ENCODE data around the gene CERKL.

Gene CERKL

DNA sequence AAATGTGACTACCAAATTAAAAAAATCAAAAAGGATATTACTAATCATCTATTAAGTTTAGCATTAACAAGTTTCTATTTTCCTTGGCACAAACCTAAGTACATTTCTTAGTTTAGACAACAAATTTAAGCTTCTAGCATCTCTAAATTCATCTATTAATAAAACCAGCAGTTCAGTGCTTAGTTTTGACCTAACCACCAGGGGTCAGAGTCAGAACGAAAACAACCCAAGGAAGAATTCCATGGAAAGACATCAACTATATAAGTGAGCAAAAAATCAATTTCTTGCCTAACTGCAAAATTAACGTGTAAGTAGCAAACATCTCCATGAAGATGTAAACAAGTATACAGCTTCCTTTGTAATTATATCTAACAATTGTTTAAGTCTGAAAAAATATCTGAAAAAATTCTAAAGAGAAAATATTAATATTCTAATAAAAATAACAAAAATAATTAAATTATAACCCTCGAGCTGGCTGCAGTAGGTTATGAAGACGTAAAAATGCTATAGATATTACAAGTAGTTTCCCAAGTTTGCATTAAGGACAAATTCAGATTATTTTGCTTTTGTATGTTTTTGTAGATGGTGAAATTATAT is 83.7 kb downstream of the CERKL start:
- no peak for DNase-seq

- no peak for DNase-seq
Observed at GRCh38 chr2:181570833-181571661, 85.9 kb downstream of the CERKL start.

- no peak for DNase-seq
Observed at GRCh38 chr2:181570059-181570458, 86.8 kb downstream of the CERKL start.

- DNase-seq = no peak
Observed at GRCh38 chr2:181566334-181567032, 90.4 kb downstream of the CERKL start.

DNA sequence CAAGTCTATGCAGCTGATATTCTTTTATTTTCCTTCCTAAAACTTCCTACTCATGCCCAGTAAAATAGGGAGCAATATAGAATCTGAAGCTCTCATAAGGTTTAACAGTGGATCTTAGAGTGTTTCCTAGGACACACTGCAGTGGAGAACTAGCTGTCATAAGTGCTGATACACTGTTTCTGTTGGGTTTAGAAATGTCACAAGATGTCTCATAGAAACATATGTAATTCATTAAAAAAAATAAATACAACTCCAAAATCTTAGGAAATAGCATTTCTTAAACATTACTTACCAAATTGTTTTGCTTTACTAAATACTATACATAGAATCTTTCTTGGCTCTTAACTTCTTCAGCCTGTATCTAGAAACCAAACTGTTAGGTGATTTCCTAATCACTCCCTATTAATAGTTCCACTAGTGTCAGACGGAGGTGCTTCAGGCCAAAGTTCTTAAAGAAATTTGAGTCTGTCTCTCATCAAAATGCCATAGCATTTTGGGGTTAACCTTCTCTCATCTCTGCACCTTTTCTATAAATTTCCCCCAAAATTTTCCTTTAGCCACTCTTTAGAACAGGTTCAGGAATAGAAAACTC is 93.7 kb downstream of the CERKL start:
- no peak for DNase-seq

DNA sequence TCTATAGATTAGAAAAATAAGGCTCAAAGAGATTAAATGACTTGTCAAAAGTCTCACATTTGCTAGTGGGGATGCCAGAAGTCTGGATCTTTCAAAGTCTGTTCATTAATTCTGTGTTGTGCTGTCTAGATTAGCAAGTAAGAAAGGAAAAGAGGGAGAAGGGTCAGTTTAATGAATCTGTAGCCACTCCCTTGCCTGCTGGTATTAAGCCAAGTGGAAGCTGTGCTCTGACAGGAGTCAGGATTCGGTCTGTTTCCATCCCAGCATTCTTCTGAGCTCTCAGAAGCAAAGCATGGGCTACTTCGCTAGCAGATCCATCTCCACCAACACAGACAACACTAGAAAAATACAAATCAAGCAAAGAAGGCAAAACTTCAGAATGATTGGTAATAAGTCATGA is 98.5 kb downstream of the CERKL start:
- no peak for DNase-seq

DNA sequence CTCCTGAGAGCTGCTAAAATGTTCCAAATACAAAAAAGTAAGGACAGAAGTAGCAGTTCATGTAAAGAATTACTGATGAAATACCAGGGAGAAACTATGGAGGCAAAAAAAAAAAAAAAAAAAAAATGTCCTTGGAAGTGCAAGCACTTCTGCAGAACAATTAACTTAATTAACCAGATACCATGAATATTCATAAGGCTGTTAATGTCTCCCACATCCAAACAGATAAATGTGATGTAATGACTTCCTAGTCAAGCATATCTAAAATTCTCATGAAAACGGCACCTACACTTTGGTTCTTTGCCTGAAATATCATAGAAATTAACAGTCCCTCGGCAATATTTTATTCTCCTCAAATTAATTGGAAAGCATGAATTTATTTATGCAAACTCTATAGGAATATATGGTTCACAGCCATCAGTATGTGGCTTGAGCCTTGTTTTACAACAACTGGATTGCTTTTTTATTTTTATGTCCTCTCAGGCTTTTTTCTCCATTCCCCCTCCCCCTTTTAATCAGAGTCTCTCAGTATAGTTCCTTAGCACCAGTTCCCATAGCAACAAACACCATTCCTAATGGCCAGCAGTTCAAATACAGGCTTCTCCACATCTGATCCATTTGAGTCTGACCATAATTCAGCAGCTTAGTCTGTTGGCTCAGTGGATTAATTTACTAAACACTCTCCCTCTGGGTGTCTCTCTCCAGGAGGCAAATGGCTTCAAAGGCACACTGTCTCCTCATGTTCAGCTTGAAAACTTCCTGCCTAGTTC is 102.7 kb downstream of the CERKL start:
- DNase-seq = no peak

- DNase-seq = no peak
Observed at GRCh38 chr2:181553244-181553643, 103.7 kb downstream of the CERKL start.

DNA sequence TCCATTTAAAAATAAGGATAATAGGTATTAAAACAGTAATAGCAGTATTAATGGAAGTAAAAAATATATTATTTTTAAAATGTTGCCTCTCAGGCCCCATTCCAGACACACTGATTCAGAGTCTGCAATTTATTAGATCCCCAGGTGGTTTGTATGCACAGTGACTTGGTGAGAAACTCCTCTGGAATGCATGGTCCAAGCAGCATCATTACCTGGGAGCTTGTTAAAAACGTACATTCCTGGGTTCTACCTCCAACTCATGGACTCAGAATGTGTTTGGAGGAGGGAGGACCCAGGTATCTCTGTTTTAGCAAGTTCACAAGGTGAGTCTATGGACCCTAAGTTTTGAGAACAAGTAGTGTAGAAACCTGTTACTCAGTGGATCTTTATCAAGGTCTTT is 104.1 kb downstream of the CERKL start:
- no peak for DNase-seq

DNA sequence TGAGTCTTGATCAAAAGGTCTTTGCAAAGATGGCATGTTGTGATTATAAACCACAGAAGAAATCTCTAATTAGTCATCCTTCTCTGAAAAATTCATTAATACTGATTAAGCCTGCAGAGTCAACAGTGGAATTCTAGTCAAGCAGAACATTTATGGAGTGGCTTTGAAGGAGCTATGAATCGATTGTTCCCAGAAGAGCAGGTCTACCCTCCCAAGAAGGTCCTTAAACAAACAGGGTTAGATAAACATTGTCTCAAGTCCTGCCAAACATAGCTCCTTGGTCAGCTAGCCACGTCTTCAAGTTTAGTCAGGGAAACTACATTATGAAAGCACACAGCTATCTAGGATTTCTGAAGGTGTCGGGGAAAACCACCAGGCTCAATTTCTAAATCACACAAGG is 110.8 kb downstream of the CERKL start:
- no peak for DNase-seq

GRCh38 chr2:181542170-181542569 is 114.7 kb downstream of the CERKL start:
- no peak for DNase-seq

DNA sequence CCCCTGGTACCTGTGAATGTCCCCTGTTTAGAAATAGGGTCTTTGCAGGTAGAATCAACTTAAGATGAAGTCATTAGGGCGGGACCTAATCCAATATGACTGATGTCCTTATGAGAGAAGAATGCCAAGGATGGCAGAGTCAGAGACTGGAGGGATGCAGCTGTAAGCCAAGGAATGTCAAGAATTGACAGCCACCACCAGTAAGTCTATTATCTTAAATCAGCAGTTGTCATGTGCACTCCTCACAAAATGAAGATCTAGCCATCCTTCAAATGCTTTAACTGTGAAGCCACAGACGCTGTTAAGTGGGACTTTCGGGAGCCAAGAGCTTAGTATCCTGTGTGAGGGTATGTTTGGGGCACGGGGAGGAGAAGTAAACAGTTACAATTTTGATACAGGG is 116.5 kb downstream of the CERKL start:
- DNase-seq = no peak

GRCh38 chr2:181536730-181537129 is 120.2 kb downstream of the CERKL start:
- no peak for DNase-seq

- DNase-seq = no peak
Observed at GRCh38 chr2:181528441-181528840, 128.5 kb downstream of the CERKL start.

- no peak for DNase-seq
Observed at GRCh38 chr2:181527058-181527457, 129.8 kb downstream of the CERKL start.

GRCh38 chr2:181526014-181526413 is 130.9 kb downstream of the CERKL start:
- DNase-seq = no peak

- no peak for DNase-seq
Observed at GRCh38 chr2:181523756-181524155, 133.1 kb downstream of the CERKL start.

GRCh38 chr2:181520253-181520652 is 136.7 kb downstream of the CERKL start:
- DNase-seq = no peak

DNA sequence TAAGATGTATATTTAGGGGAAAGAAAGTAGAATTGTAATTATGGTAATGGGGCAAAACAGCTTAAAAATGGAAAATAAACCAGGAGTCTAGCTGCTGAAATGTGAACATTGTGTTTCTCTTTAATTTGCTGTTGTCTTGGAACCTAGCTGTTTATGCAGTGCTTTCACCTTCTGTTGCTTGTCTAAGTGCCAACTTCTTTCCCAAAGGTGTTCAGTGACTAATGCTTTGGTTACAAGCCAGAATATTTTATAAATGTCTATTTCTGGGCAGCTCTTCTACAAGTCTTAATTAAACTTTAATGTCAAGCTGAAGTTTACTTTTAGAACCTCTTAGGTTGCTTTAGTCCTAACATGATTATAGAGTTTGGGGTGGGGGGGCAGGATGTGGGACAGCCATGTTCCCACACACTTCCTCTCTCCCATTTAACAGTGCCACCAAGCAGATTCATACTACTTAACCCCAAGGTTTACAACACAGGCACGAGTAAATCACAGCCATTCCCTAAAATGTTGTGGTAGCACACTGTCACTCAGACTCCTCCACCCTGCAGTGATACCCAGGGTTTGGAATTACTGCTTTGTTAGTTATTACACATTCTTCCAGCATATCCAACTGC is 139.1 kb downstream of the CERKL start:
- DNase-seq = no peak

GRCh38 chr2:181516992-181517391 is 139.9 kb downstream of the CERKL start:
- no peak for DNase-seq

GRCh38 chr2:181515719-181516118 is 141.2 kb downstream of the CERKL start:
- no peak for DNase-seq

- DNase-seq = no peak
Observed at GRCh38 chr2:181500201-181500600, 156.7 kb downstream of the CERKL start.

All from NCI-H1092 (cell line).